GM19438 (cell line): ENCODE results near the gene F2R.
"Not testable (repeated sequence)": the region's sequence is repeated elsewhere in the genome, so short reads cannot be mapped to it uniquely, and the experiment has no call there.

ENCODE experiments used
- ATAC-seq: cut with Tn5 transposase; IDR thresholded peaks from one replicate; pipeline ENCODE4 v1.9.1; 2021; ENCODE audit warnings: low read depth; ENCODE audit not compliant: unreplicated experiment

The F2R gene

DNA sequence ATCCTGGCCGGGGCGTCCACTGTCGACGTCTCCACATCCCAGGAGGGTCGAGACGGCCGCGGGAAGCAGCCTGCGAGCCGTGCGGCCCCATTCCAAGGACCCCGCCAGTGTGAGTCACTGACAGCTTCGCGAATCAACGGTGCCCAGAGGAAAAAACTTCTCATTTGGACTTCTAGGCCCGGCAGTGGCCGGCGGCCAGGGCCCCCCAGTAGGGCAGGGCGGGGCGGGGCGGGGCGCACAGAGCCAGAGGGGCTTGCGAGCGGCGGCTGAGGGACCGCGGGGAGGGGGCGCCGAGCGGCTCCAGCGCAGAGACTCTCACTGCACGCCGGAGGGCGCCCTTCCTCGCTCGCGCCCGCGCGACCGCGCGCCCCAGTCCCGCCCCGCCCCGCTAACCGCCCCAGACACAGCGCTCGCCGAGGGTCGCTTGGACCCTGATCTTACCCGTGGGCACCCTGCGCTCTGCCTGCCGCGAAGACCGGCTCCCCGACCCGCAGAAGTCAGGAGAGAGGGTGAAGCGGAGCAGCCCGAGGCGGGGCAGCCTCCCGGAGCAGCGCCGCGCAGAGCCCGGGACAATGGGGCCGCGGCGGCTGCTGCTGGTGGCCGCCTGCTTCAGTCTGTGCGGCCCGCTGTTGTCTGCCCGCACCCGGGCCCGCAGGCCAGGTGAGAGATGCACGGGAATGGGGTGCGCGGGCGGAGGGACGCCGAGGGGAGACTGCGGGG, at the start of gene F2R:
Gene F2R (plus strand): TSS at position 391 of the 720 bp plus-strand sequence. CDS start 182 bp downstream, at position 573.
- ATAC-seq: peak; percentile 60

DNA sequence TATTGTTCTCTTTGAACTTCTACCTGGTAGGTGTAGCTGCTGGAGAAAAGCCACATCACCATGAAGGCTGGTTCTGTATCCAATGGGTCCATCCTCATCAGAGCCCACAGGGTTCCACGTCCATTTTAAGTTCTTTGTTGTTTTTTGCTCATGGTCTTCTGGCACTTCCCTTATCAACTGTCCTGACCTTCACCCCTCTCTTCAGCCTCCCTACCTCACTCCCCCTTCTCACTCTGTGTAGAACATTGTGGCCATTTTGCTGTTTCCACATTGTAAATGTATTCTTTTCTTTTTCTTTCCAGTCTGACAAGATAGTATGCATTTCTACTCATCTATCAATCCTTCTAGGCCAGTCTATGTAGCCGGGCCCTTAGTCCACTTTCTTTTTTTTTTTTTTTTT, 48.4 kb upstream of the F2R start:
- ATAC-seq: no peak

DNA sequence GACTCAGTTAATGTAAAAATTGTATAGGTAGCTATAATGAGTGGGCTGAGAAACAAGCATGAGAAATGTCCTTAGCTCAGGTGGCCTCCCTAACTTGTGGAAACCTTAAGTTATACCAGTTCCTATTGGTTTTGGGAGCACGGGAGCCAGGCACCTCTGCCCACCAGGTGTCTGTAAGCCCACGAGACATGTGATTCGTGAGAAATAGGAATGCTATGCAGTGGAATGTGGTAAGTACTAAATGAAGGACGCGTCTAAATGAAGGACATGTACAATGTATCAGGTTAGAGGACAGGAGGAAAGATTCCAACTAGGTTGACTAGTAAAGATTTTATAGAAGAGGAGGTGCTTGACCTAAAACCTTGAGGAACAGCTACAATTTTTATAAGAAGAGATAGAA, 46.7 kb upstream of the F2R start:
- no peak for ATAC-seq

DNA sequence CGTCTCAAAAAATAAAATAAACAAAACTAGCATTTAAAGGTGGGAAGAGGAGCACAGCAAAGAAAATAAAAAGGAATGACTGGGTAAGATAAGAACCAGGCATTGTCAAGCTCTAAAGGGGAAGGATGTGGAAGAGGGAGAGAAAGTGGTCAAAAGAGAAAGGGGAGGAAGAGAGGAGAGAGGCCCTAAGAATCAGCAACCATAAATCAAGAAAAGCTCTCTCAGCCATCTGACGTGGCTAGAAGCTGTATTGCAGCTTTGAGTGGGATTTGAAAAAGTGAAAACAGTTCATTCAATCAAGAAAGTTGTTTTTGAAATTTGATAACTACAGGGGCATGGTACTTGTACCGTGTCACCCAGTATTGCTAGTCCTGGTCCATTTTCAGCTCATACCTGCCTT, 45.4 kb upstream of the F2R start:
- ATAC-seq: no peak

DNA sequence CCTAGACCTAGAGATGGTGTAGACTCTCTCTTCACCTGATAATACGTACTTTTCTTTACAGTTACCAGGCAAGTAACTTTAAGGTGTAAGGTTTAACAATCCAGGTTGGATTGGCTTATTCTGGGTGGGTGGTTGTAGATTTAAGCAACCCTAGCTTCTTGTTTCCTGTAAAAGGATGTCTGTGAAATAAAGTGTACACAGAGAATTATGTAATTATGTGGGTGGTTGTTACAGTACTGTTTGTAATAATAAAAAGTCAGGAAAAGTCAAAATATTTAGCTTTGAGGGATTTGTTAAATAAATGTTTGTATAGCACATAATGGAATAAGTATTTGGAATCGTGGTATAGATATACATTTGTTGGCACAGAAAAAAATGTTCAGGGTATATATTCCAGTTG, 43.7 kb upstream of the F2R start:
- no peak for ATAC-seq

DNA sequence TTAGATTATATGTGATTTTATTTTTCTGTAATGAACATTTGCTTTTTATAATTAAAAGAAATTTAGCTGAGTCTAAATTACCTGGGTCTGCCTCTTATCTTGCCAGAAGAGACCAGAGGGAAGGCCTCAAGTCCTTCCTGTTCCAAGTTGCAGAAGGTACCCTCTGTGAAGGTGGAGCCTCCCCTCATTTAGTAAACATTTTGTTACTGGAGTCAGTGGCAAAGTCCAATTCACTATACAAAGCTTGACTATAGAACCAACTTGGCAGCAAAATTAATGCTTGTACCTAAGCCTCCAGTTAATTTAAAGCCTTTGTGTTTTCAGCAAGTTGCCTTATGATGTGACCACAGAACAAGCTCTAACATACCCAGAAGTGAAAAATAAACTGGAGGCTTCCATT, 42.8 kb upstream of the F2R start:
- no peak for ATAC-seq

DNA sequence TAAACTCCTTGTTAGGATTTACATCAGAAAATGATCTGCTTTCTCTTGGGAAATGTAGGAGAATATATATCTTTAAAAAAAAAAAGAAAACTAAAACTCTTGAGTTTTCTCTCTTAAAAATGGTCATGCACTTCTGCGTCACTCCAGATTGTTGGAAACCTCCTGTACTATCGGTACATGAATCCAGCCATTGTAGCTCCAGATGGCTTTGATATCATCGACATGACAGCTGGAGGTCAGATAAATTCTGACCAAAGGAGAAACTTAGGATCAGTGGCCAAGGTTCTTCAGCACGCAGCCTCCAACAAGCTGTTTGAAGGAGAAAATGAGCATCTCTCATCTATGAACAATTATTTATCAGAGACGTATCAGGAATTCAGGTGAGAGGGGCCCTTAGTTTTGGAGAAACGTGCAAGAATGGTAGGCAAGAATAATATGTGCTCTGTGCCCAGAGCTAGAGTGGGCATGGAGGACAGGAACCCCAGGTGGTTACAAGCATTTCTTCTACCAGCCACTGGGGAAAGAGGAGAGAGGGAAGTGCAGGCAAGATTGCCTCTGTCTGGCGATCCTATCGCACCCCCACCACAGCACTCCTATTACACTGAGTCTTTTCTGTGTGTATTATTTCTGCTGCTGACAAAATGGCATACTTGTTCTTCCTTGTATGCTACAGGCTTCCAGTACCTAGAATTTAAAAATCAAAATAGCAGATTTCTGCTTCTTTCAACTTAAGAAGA, 41.4 kb upstream of the F2R start:
- no peak for ATAC-seq

DNA sequence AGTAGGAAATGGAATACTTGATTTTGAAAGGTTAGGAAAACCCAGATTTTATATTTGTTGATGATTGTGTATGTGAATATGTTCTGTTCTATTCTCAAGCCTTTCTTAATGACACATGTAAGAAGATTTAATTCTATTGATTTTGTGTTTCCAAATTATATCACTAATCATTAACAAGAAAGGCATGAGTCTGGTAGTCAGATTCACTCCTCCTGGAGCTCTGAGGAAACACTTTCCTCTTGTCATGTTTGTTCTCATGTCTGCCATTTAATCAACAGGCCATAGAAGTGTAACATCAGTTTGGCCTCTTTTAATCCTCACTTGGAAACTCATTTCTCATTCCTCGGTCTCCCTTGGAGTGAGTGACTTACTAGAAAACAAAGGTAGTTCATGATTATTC, 40.6 kb upstream of the F2R start:
- ATAC-seq: no peak

DNA sequence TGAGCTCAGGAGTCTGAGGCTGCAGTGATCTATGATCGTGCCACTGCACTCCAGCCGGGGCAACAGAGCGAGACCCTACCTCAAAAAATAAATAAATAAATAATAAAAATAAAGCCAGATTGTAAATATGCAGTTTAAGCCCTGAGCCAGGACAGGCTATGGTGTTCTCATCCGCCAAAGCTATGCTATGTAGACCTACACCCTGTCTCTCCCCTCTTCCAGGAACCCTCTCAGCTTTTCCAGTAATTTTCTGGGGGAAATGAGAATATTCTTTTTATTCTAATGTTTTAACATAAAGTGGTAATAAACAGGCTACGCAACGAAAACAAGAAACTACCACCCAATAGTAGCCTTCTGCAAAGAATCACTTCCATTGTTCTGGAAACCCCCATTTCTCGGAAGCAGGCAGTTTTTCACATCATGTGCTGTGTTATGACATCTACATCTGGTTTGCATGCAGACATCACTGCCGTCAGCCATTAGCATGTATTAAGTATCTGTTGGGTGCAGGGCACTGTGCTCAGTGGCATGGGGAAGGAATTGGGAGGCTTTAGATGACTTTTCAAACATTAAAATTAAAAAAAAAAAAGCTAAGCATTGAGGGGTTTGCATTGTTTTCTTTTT, 38.0 kb upstream of the F2R start:
- ATAC-seq: no peak

DNA sequence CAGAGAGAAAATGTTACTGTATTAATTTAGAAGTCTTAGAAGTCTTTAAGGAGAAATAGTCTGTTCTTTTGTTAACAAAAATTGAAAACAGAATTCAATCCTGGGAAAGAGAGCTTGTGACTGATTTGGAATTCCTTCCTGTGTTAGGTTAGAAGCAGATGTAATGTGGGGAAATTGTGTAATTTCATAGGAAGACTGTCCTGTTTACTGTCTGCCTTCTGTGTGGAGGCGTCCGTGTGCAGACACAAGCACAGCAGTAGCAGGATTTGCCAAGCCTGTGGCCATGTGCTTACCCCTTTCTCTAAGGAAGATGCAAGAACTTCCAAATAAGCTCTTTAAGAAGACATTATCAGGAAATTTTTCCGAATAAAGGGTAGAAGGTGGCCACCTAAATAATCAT, 36.7 kb upstream of the F2R start:
- no peak for ATAC-seq

DNA sequence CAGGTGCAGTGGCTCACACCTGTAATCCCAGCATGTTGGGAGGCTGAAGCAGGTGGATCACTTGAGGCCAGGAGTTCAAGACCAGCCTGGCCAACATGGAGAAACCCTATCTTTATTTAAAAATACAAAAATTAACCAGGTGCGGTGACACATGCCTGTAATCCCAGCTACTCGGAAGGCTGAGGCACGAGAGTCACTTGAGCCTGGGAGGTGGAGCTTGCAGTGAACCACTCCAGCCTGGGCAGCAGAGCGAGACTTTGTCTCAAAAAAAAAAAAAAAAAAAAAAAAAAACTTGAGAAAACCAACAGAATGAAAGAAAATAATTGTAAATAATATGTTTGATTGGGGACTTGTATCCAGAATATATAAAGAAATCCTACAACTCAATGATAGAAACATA, 35.1 kb upstream of the F2R start:
- not testable (repeated sequence) for ATAC-seq

DNA sequence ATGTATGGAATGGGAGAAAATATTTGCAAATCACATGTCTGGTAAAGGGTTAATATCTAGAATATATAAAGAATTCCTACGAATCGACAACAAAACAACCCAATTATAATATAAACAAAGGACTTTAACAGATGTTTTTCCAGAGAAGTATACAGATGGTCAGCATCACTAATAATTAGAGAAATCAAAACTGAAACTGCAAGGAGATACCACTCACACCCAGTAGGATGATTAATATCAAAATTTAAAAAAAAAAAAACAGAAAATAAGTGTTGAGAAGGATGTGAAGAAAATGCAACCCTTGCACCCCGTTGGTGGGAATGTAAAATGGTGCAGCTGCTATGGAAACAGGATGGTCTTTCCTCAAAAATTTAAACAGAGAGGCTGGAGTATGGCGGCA, 34.6 kb upstream of the F2R start:
- ATAC-seq: no peak

DNA sequence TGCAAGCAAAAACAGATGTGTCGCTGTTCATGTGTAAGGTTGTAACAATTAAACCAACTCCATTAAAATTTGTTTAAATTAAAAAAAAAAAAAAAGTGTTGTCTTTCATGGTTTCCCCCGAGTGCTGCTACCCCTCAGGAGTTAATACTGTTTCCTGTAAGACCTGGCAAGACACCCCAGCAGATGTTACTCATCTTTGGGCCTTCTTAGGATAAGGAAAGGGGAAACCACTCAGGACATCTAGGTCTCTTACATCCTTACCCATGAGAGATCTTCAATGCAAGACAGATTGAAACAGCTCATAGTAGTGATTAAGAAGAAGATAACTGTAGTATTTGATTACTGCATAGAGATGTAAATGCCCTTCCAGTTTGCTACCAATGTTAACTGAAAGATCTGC, 33.5 kb upstream of the F2R start:
- ATAC-seq: no peak

DNA sequence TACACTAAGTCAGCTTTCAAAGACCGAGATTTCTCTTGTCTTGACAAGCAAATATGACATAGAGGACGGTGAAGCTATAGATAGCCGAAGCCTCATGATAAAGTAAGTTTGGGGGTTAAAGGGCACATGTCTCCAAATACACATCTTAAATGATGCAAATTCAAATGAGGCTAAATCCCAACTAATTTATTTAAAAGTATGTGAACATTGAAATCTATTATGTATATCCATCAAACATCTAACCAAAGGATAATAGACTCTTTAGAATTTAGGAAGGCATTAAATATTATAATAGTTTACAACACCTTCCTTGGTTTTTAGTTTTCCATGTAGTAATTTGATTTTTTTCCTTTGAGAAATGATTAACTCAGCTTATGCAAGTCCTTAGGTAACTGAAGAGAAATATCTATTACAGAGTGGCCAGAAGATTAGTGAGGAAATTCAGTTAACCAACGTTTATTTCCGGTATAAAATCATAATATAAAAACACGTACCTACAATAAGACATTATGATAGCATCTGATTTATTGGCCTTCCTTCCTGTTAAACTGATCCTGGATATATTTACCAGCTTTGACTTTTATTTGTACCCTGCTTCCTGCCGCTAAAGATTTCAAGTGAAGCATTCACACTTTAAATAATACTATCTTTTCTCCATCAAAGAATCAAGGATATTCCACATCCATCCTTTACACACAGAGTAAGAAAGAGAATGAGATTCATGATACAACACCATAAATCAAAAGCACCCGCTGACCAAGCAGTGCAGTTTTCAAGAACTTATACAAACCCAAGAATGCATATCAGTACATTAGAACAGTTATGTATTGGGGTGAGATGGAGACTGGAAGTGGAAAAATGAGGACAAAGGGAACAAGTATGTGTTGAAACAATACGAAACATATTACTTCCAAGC, 31.9 kb upstream of the F2R start:
- ATAC-seq: no peak

DNA sequence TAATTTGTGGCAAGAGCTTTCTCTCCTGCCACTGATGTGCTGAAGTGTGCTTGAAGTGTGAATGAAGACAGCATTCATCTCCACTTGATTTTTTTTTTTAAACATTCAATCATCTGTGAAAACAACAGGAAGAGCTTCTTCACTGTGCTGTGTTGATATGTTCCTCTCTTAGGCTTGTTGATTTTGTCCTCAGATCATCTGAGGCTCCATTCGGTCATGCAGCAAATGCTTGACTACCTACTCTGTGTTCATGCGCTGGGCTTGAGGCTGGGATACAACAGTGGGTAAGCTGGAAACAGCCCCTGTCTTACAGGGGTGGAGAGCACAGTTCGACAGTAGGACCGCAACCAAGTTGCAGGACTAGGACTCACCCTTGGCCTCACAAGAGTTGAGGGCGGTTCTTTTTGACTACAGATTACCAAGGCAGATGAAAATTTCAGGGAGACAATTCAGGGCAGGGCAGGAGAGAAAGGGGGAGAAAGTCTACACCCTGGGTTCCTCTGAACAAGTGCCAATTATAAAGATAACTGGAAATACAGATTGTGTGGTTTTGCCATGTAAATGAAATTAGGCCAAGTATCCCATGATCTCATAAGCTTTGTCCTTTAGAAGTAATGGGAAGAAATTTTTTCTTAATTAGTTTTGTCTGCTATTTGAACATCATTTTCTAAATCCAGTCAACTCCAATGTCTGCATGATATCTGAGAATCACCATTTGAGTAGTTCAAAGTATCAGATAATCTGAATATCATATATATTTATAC, 31.0 kb upstream of the F2R start:
- ATAC-seq: no peak

DNA sequence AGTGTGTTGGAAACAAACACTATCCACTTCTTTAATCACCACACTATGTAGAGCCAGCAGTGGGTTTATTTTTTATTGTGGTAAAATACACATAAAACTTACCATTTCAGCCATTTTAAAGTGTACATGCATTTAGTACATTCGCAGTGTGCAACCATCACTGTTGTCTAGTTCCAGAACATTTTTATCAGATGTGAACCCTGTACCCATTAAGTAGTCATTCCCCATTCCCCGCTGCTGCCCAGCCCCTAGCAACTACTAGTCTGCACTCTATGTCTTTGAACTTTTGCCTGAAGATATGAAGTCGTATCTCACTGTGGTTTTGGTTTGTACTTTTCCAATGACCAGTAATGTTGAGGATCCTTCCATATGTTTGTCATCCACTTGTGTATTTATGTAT, 30.2 kb upstream of the F2R start:
- no peak for ATAC-seq

DNA sequence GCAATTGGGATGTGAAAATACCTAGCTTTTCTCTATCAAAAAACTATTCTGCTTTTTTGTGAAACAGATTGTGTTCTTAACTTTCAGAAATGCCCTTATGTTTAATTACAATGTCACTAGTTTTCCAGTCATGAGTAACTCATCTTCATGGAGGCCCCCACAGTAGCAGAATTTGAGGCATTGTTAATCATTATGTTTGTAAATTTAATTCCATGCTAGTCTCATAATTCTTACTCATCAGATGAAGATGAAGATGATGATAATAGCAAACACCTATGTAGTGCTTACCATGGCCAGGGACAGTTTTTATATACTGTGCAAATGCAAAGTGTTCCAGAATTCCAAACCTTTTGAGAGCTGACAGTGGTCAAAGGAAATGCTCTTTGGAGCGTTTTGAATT, 27.7 kb upstream of the F2R start:
- ATAC-seq: no peak

DNA sequence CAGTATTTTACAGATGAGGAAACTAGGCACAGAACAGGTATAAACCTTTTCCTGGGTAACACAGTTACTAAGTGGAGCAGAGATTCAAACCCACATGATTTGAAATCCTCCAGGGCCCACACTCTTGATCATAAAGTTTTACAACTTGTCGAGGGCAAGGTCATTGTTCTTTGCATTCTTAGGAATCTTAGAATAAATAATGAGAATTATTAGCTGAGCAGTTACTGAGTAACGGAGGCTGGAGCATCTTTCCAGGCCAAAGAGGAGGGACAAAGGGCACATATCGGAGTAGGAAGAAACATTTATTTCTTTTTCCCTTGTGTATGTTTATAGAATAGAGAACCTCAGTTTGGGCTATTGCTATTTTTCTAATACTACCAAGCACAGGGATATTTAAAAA, 27.1 kb upstream of the F2R start:
- no peak for ATAC-seq

DNA sequence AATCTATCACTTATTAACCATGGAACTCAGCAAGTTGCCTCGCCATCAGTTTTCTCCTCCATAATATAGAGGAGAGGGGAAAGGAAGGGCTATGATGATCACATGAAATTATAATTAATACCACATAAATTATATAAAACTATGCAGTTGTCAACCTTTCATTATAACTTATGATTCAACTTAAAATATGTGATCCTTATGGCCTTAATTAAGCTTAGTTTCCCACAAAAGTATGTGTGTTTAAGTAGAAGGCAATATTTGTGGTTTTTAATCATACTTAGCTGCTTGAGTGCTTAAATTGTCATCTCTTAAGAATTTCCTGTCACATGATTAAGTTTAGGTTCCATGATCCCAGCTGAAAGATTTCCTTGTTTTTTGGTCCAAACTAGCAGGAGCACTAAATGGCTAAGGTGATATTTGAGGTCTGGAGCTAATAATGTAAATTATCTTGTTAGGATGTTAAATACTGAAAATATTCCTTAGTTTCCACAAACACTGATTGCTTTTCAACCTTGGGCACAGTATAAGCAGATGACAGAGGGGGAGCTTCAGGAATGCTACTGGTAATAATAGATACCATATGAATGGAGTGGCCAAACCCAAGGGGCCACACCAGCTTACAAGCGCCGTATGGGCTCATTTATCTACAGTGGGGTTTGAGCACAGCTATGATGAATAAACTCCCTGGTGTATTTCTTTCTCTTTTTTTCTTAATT, 26.4 kb upstream of the F2R start:
- no peak for ATAC-seq
